RCC 7860 (cell line): ENCODE results near the gene CDH23.

Experiments
- DNase-seq: peaks from one replicate; pipeline ENCODE4 v3.0.0-alpha.2; 2015; ENCODE audit warnings: low spot score
- FAIRE-seq: peaks from 2 replicates; lab custom pipeline; 2012; peaks lifted over from hg19 to GRCh38; lab: Jason Lieb, UNC

Gene CDH23

DNA sequence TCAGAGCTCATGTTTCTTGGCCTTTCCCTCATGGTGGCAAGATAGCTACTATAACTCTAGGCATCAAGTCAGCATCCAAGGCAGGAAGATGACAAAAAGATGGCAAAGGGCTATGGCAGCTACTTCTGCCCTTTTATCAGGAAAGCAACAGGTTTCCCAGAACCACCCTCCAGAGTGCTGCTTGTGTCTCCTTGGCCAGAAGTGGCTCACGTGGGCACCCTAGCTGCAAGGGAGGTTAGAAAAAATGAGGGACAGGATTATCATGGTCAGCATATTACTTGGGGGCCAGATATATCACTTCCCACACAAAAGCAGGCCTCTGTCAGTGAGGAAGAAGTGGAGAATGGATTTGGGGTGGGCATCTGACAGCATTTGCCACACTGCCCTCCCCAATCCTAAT, 347.1 kb downstream of the CDH23 start:
- no peak for FAIRE-seq
- DNase-seq: no peak

GRCh38 chr10:71744897-71745663, 348.4 kb downstream of the CDH23 start:
- FAIRE-seq: no peak

GRCh38 chr10:71745664-71746250, 349.0 kb downstream of the CDH23 start:
- FAIRE-seq (no peak), DNase-seq (no peak)

More at GRCh38 chr10:71744897-71745663, 348.4 kb downstream of the CDH23 start:
- DNase-seq: no peak

DNA sequence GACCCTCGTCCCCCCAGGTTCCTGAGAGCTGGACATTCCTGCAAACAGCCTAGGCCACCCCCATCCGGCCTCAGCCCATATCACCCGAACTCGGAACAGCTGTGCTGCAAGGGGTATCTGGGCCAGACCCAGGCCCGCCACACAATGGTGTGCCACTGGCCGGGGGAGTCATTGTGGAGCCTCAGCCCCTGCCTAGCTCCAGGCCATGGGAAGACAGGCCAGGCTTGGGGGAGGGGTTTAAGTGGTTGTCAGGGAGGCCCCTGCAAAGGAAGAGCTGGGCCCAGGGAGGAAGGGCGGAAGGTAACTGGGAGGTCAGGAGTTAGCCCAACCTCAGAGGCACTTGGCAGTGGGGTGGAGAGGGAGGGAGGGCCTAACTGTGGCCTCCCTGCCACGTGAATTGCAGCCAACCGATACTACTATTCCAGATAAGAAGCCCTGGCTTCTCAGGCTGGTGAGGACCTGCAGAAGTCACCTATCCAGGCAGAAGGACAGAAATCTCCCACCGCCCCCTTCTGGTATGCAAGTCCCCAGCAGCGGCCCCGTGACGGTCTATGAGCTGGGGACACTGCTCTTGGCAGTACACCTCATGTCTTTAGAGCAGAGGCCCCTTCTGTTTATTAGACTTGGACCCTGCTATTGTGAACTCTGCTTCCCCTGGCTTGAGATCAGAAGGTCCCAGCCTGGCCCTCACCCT, 349.8 kb downstream of the CDH23 start:
- FAIRE-seq (no peak), DNase-seq (no peak)

GRCh38 chr10:71747039-71747531, 350.4 kb downstream of the CDH23 start:
- FAIRE-seq: no peak
- DNase-seq: no peak

- FAIRE-seq (no peak), DNase-seq (no peak)
These were observed 351.1 kb downstream of the CDH23 start for GRCh38 chr10:71747551-71748523.

- DNase-seq: no peak
- FAIRE-seq: no peak
These were observed 352.0 kb downstream of the CDH23 start for GRCh38 chr10:71748671-71749191.

DNA sequence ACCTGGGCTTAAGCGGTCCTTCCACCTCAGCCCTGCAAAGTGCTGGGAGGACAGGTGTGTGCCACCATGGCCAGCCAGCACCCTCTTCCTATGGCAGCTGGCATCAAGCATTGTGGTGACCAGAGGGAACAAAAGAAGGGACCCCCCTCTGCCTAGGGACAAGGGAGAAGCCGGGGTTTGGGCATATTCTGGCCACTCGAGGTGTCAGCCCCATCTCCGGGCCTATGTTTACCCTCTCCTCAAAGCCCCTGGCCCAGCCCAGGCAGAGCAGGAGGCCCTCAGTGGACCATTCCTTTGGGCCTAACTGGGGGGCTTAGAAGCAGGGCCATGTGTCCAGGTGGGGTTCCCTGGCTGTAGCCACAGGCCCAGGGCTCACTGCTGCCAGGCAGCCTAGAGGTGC, 352.7 kb downstream of the CDH23 start:
- DNase-seq: no peak
- FAIRE-seq: no peak

- FAIRE-seq (no peak), DNase-seq (no peak)
These were observed 353.6 kb downstream of the CDH23 start for GRCh38 chr10:71750124-71750841.

DNA sequence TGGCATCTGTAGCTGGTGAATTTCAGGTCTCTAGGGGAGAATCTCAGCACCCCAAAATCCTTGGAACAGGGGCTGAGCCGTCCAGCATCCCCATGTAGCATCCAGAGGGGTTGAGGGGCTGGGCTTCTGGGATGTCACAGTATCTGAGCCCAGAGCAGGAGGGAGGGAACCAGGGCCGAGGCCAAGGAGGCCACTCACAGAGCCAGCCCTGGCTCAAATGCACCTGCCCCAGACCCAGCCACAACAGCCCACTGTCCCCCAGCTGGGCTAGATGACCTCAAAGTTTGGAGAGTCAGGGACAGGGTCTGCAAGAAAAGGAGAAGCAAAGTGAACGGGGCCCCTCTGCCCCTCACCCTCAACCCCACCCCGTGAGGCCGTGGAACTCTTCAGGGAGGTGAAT, 354.3 kb downstream of the CDH23 start:
- no peak for FAIRE-seq
- DNase-seq: no peak

GRCh38 chr10:71751515-71752224, 354.9 kb downstream of the CDH23 start:
- DNase-seq (no peak), FAIRE-seq (no peak)

DNA sequence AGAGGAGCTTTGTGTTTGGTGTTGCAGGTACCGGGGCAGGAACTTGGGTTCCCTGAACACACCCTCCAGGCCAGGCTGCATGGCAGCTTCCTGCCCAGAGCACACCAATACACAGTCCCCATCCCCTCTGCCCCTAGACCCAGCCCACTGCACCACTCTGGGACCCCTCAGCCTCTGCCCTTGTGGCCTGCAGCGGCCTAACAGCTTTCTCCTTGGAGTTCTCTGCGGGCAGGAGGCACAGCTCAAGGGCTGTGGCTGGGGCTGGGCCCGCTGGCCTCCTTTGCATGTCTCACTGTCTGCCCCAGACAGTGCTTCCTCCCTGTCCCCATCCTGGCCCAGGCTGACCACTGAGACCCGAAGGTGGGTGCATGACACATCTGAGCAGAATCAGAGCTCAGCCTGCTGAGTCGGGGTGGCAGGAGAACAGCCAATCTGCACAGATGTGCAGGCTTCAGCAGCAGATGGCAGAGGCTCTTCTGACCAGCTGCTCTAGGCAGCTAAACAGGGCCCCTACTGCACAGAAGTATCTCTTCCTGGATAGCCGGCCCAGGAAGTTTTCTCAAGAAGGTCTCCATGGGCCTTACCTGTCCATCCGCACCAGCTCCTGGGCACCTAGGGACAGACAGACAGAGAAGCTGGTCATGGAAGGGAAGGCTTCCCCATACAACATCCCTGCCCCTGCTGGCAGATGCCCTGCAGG, 355.8 kb downstream of the CDH23 start:
- DNase-seq (no peak), FAIRE-seq (no peak)

GRCh38 chr10:71753091-71753959, 356.6 kb downstream of the CDH23 start:
- DNase-seq (no peak), FAIRE-seq (no peak)

GRCh38 chr10:71753960-71754505, 357.3 kb downstream of the CDH23 start:
- FAIRE-seq (no peak), DNase-seq (no peak)

DNA sequence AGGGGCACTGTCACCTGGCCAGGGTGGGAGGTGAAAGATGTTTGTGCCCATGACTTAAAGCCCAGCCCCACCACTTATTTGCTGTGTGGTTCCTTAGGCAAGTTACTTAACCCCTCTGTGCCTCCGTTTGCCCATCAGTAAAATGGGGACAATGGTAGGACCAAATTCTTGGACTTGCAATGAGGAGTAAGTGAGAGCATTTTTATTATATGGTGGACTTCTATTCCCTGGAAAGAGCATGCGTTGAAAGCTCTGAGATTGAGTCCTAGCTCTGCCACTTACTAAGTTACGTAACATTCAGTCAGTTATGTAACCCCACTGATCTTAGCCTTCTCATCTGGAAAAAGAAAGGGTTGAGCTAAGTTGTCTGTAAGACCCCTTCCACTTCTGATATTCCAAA, 357.8 kb downstream of the CDH23 start:
- no peak for DNase-seq
- no peak for FAIRE-seq

GRCh38 chr10:71755179-71755879, 358.6 kb downstream of the CDH23 start:
- DNase-seq: peak; percentile 26
- no peak for FAIRE-seq
